ENCODE data around the gene KIR3DL2.
"Not testable (repeated sequence)": the region's sequence is repeated elsewhere in the genome, so short reads cannot be mapped to it uniquely, and the experiment has no call there.

Gene KIR3DL2

DNA sequence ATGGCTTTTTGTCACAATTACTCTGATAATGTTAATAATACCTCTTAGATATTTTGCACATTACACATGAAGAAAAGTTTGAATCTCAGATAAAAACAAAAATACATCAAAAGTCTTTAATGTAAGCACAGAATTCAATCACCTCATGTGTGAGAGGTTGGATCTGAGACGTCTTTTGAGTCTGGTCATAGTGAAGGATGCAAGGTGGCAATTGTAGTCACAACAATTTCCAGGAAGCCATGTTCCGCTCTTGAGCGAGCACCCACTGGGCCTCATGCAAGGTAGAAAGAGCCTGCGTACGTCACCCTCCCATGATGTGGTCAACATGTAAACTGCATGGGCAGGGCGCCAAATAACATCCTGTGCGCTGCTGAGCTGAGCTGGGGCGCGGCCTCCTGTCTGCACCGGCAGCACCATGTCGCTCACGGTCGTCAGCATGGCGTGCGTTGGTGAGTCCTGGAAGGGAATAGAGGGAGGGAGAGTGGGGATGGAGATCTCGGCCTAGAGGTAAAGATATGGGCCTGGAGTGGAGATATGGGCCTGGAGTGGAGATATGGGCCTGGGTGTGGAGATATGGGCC, at the start of gene KIR3DL2:
Gene KIR3DL2 (plus strand): TSS at position 383 of the 580 bp plus-strand sequence. CDS start 33 bp downstream, at position 416.
- not testable (repeated sequence) for DNase-seq (ENCODE audit: low spot score)

DNA sequence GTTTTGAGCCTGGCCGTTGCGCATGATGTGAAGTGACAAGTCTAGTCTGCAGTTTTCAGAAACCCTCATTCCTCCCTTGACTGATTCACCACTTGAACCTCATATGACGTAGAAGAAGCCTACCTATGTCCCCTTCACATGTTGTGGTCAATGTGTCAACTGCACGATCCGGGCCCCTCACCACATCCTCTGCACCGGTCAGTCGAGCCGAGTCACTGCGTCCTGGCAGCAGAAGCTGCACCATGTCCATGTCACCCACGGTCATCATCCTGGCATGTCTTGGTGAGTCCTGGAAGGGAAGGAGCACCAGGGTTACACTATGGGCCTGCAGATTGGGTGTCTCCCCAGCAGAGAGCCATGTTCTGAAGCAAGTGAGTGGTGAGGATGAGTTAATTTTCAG, 46.8 kb upstream of the KIR3DL2 start, which contains the start of gene KIR2DL4:
Gene KIR2DL4 (plus strand): TSS at position 201 of the 400 bp plus-strand sequence. CDS start 42 bp downstream, at position 243.
- no peak for DNase-seq (ENCODE audit: low spot score)

DNA sequence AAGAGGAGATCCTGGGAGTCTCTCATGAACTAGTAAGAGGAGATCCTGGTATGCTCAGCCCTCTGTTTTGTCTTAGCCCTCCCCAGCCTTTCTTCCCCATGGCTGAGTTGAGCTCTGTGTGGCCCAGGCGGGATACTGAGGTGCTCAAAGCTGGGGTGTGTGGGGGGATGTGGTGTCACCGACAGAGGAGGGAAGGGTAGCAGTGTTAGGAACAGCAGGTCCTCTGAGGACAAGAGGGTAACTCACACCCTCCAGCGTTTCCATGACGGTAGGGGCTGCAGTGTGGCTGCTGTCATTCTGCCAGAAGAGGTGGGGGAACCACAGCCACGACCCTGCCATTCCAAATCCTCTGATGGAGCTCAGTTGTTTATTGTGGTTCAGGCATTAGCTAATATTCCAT, 46.1 kb upstream of the KIR3DL2 start:
- DNase-seq (ENCODE audit: low spot score) = no peak

DNA sequence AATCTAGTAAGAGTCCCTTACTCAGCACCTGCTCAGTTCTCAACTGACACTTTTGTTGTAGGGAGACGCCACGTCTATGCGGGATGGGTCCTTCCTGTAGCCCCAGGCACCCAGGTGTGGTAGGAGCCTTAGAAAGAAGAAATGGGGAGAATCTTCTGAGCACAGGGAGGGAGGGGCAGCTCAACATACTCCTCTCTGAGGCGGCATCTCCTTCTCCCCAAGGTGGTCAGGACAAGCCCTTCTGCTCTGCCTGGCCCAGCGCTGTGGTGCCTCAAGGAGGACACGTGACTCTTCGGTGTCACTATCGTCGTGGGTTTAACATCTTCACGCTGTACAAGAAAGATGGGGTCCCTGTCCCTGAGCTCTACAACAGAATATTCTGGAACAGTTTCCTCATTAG, 45.7 kb upstream of the KIR3DL2 start:
- DNase-seq (ENCODE audit: low spot score) = no peak

DNA sequence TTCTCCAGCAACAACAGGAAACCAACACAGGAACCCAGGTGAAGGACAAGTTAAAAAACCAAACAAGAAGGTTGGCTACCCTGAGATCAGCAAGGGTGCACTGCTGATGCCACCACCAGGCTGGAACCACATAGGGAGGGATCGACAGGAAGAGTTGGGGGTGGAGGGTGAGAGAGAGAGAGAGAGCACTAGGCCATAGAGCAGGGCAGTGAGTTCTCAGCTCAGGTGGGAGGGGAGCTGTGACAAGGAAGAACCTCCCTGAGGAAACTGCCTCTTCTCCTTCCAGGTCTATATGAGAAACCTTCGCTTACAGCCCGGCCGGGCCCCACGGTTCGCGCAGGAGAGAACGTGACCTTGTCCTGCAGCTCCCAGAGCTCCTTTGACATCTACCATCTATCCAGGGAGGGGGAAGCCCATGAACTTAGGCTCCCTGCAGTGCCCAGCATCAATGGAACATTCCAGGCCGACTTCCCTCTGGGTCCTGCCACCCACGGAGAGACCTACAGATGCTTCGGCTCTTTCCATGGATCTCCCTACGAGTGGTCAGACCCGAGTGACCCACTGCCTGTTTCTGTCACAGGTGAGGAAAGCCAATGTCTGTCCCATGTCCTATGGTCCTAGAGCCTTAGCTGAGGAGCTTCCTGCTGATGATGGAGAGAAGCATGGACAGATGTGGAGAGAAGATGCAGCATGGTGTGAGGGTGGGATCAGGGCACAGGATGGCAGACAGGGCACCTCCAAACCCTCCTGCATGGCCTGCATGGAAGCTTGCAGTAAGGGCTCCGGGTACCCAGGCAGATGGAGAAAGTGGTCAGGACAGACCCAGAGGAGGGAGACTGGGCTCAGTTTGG, 44.4 kb upstream of the KIR3DL2 start:
- DNase-seq (ENCODE audit: low spot score) = no peak

DNA sequence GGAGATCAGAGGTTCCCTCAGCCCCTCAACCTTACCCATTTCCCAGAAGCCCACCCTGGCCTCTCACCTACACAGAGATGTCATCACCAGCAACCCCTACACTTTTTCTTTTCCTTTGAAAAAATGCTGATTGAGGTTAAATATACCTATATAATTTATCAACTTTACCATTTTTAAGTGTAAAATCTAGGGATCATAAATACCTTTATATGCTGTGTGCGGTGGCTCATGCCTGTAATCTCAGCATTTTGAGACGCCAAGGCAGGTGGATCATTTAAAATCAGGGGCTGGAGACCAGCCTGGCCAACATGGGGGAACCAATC, 43.8 kb upstream of the KIR3DL2 start:
- no peak for DNase-seq (ENCODE audit: low spot score)

DNA sequence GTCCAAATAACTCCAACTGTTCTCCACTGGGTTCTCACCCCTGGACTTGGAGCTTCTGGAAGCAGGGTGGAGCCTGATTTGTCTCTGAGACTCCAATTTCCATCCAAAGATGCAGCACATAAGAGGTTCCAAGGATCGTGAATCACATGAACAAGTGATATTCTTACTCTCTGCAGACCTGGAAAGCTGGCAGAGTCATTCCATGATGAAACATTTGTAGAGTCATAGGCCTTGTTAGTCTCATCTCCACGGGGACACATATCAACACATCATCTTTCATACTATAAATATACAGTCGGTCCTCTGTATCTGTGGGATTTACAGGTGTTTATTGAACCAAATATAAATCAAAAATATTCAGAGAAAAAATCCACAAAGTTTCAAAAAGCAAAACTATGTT, 35.7 kb upstream of the KIR3DL2 start:
- DNase-seq (ENCODE audit: low spot score) = not testable (repeated sequence)

DNA sequence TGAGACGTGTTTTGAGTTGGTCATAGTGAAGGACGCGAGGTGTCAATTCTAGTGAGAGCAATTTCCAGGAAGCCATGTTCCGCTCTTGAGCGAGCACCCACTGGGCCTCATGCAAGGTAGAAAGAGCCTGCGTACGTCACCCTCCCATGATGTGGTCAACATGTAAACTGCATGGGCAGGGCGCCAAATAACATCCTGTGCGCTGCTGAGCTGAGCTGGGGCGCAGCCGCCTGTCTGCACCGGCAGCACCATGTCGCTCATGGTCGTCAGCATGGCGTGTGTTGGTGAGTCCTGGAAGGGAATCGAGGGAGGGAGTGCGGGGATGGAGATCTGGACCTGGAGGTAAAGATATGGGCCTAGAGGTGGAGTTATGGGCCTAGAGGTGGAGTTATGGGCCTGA, 34.0 kb upstream of the KIR3DL2 start, which contains the start of gene KIR3DL1:
Gene KIR3DL1 (plus strand): TSS at position 218 of the 400 bp plus-strand sequence.
- not testable (repeated sequence) for DNase-seq (ENCODE audit: low spot score)

DNA sequence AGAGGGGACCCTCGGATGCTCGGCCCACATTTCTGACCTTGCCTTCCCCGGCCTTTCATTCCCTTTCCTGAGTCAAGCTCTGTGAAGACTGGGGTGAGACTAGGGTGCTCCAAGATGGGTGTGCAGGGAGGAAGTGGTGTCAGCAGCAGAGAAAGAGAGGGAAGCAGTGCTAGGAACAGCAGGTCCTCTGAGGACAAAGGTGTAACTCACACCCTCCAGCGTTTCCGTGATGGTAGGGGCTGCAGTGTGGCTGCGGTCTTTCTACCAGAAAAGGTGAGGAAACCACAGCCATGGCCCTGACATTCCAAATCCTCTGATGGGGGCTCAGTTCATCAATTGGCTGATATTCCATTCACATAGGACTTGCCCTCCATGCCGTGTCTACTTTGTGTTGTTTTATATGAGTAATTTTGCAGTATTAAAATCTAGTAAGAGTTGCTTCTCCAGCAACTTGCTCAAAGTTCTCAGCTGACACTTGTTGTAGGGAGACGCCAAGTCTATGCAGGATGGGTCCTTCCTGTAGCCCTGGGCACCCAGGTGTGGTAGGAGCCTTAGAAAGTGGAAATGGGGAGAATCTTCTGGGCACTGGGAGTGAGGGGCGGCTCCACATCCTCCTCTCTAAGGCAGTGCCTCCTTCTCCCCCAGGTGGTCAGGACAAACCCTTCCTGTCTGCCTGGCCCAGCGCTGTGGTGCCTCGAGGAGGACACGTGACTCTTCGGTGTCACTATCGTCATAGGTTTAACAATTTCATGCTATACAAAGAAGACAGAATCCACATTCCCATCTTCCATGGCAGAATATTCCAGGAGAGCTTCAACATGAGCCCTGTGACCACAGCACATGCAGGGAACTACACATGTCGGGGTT, 32.3 kb upstream of the KIR3DL2 start:
- no peak for DNase-seq (ENCODE audit: low spot score)

DNA sequence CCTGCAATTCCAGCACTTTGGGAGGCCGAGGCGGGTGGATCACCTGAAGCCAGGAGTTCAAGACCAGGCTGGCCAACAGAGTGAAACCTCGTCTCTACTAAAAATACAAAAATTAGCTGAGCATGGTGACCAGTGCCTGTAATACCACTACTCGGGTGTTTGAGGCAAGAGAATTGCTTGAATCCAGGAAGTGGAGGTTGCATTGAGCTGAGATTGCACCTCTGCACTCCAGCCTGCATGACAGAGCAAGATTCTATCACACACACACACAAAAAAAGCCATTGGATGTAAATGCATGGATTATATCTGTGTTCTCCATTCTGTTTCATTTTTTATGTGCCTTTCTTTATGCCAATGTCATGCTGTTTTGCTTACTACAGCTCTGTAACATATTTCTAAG, 25.8 kb upstream of the KIR3DL2 start:
- DNase-seq (ENCODE audit: low spot score) = not testable (repeated sequence)

DNA sequence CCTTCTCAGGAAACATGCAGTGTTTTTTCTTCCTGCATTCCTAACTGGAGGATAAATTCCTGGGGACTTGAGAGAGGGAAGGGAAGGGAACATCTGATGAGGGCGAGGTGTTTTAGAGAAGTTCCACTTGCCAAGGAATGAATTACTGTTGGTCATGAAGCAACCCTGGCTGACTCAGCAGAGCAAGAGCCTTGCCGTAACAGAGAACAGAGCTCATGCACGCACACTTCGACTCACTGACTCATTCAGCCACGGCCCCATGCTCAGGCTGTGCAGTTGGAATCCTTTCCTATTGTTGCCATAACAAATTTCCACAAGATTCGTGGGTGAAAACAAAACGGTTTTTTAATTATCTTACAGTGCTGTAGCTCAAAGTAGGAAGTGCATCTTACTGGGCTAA, 24.9 kb upstream of the KIR3DL2 start:
- not testable (repeated sequence) for DNase-seq (ENCODE audit: low spot score)

DNA sequence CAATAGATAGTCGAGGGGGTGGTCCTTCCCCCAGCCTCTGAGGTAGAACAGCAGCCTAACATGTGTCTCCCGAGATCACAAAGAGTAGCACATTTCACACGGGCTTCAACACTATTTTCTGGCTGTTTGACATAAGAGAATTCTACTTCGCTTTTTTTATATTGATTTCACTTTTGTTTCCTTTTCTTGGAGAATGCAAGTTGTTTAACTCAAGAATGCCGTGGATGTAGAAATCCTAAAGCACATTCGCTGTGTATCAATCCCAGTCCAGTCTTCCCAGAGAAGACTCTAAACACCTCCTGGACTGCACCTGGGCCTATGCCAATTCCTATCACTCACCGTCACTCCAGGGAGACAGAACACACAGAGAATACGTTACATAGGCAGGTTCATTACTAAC, 22.2 kb upstream of the KIR3DL2 start:
- not testable (repeated sequence) for DNase-seq (ENCODE audit: low spot score)

DNA sequence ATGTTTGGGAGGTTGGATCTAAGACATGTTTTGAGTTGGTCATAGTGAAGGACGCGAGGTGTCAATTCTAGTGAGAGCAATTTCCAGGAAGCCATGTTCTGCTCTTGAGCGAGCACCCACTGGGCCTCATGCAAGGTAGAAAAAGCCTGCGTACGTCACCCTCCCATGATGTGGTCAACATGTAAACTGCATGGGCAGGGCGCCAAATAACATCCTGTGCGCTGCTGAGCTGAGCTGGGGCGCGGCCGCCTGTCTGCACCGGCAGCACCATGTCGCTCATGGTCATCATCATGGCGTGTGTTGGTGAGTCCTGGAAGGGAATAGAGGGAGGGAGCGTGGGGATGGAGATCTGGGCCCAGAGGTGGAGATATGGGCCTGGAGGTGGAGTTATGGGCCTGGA, 17.7 kb upstream of the KIR3DL2 start, which contains the start of gene KIR2DS4:
Gene KIR2DS4 (plus strand): TSS at position 181 of the 400 bp plus-strand sequence.
- DNase-seq (ENCODE audit: low spot score) = not testable (repeated sequence)

DNA sequence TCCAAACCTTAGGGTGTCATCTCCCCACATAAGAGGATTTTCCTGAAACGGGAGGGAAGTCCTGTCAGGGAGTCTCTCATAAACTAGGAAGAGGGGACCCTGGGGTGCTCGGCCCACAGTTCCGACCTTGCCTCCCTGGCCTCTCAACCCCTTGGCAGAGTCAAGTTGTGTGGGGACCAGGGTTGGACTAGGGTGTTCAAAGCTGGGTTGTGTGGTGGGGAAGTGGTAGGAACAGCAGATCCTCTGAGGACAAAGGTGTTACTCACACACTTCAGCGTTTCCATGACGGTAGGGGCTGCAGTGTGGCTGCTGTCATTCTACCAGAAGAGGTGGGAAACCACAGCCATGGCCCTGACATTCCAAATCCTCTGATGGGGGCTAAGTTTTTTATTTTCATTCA, 15.1 kb upstream of the KIR3DL2 start:
- DNase-seq (ENCODE audit: low spot score) = not testable (repeated sequence)

DNA sequence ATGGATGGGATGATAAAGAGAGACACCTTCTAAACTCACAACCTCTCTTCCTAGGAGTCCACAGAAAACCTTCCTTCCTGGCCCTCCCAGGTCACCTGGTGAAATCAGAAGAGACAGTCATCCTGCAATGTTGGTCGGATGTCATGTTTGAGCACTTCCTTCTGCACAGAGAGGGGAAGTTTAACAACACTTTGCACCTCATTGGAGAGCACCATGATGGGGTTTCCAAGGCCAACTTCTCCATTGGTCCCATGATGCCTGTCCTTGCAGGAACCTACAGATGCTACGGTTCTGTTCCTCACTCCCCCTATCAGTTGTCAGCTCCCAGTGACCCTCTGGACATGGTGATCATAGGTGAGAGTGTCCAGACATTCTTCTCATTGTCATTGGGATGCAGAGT, 12.7 kb upstream of the KIR3DL2 start:
- DNase-seq (ENCODE audit: low spot score) = not testable (repeated sequence)

DNA sequence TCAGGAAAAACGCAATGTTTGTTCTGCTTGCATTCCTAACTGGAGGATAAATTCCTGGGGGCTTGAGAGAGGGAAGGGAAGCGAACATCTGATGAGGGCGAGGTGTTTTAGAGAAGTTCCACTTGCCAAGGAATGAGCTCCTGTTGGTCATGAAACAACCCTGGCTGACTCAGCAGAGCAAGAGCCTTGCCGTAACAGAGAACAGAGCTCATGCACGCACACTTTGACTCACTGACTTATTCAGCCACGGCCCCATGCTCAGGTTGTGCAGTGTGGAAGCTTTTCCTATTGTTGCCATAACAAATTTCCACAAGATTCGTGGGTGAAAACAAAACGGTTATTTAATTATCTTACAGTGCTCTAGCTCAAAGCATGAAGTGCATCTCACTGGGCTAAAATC, 7.1 kb upstream of the KIR3DL2 start:
- DNase-seq (ENCODE audit: low spot score) = not testable (repeated sequence)

DNA sequence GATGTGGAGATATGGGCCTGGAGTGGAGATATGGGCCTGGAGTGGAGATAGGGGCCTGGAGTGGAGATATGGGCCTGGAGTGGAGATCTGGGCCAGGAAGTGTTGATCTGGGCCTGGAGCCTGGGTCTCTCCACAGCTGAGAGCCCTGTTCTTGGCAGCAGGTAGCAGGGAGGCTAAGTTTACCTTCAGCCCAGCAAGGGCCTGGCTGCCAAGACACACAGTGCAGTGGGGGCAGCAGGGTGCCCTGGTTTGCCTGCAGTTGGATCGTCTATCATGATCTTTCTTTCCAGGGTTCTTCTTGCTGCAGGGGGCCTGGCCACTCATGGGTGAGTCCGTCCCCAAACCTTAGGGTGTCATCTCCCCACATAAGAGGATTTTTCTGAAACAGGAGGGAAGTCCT, 687 bp downstream of the KIR3DL2 start:
- DNase-seq (ENCODE audit: low spot score) = no peak

DNA sequence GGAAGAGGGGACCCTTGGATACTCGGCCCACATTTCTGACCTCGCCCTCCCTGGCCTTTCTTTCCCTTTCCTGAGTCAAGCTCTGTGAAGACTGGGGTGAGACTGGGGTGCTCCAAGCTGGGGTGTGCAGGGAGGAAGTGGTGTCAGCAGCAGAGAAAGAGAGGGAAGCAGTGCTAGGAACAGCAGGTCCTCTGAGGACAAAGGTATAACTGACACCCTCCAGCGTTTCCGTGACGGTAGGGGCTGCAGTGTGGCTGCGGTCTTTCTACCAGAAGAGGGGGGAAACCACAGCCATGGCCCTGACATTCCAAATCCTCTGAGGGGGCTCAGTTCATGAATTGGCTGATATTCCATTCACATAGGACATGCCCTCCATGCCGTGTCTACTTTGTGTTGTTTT, 1.1 kb downstream of the KIR3DL2 start:
- DNase-seq (ENCODE audit: low spot score) = no peak

DNA sequence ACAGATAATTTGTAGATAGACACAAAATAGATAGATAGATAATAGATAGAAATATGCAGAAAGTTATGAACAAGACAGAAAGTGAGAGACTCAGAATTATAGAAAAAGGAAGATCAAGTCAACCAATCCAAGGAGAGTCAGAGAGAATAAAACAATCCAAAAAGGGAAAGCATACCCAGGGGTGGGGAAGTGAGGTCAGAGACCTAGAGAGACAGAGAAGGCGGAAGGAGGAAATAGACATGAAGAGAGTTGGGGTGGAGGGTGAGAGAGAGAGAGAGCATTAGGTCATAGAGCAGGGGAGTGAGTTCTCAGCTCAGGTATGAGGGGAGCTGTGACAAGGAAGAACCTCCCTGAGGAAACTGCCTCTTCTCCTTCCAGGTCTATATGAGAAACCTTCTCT, 5.0 kb downstream of the KIR3DL2 start:
- not testable (repeated sequence) for DNase-seq (ENCODE audit: low spot score)

DNA sequence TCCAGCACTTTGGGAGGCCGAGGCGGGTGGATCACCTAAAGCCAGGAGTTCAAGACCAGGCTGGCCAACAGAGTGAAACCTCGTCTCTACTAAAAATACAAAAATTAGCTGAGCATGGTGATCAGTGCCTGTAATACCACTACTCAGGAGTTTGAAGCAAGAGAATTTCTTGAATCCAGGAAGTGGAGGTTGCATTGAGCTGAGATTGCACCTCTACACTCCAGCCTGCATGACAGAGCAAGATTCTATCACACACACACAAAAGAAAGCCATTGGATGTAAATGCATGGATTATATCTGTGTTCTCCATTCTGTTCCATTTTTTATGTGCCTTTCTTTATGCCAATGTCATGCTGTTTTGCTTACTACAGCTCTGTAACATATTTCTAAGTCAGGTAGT, 8.2 kb downstream of the KIR3DL2 start:
- not testable (repeated sequence) for DNase-seq (ENCODE audit: low spot score)

DNA sequence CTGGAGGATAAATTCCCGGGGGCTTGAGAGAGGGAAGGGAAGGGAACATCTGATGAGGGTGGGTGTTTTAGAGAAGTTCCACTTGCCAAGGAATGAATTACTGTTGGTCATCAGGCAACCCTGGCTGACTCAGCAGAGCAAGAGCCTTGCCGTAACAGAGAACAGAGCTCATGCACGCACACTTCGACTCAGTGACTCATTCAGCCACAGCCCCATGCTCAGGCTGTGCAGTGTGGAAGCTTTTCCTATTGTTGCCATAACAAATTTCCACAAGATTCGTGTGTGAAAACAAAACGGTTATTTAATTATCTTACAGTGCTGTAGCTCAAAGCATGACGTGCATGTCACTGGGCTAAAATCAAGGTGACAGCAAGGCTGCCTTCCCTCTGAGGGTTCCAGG, 9.2 kb downstream of the KIR3DL2 start:
- DNase-seq (ENCODE audit: low spot score) = not testable (repeated sequence)

DNA sequence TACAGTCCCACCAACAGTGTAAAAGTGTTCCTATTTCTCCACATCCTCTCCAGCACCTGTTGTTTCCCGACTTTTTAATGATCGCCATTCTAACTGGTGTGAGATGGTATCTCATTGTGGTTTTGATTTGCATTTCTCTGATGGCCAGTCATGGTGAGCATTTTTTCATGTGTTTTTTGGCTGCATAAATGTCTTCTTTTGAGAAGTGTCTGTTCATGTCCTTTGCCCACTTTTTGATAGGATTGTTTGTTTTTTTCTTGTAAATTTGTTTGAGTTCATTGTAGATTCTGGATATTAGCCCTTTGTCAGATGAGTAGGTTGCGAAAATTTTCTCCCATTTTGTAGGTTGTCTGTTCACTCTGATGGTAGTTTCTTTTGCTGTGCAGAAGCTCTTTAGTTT, 13.2 kb downstream of the KIR3DL2 start:
- not testable (repeated sequence) for DNase-seq (ENCODE audit: low spot score)
